G401.6 (cell line): ENCODE measurements around the gene BYSL.
"Not testable (repeated sequence)": the region's sequence is repeated elsewhere in the genome, so short reads cannot be mapped to it uniquely, and the experiment has no call there.

ENCODE experiments used
- FAIRE-seq: peaks from 2 replicates; lab custom pipeline; 2012; peaks lifted over from hg19 to GRCh38; lab: Jason Lieb, UNC

The BYSL gene

DNA sequence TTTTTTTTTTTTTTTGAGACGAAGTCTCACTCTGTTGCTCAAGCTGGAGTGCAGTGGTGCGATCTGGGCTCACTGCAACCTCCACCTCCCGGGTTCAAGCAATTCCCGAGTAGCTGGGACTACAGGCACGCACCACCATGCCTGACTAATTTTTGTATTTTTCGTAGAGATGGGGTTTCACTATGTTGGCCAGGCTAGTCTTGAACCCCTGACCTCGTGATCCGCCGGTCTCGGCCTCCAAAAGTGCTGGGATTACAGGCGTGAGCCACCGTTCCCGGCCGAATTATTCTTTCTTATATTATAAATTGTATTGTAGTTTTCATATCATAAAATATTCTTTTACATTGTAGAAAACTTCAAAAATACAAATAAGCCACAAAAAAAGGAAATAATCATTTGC is 21.6 kb downstream of the BYSL start:
- not testable (repeated sequence) for FAIRE-seq

DNA sequence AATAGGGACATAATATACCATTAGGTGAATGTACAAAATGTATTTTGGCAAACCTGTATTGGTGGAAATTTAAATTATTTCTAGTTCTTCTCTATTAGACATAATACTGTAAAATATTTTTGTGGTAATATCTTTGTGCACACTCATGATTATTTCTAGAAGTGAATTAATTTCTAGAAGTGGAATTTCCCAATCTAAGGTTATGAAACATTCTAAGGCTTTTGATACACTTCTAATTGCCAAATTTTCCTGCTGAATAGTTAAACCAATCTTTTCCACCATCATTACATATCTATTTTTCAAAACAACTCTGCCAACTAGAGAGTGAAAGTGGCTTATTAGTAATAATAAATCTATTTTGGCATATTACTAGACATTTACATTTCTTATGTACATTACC is 22.2 kb downstream of the BYSL start:
- no peak for FAIRE-seq

DNA sequence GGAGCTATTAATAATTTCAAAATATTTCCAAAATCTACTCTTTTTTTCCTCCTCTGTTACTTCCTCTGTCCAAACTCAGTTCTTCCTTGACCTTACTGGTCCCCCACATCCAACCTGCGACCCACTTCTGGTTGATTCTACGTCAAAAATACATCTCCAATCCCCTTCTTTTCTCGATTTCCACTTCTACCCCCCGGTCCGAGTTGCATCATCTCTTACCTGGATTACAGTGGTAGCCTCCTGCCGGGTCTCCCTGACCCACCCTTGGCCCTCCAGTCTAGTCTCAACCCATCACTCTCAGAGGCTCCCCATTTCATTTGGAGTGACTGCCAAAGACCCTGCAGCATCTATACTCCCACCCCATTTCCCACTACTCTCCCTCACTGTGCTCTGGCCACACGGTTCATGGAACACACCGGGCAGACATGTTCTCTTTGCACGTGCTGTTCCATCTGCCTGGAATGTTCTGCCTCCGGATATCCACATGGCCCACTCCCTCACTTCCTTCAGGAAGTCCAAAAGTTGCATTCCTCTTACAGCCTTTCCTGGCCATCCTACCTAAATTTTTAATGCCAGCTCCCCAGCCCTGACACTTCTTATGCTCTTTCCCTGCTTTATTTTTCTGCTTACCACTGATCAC is 26.4 kb downstream of the BYSL start:
- FAIRE-seq, result no peak

DNA sequence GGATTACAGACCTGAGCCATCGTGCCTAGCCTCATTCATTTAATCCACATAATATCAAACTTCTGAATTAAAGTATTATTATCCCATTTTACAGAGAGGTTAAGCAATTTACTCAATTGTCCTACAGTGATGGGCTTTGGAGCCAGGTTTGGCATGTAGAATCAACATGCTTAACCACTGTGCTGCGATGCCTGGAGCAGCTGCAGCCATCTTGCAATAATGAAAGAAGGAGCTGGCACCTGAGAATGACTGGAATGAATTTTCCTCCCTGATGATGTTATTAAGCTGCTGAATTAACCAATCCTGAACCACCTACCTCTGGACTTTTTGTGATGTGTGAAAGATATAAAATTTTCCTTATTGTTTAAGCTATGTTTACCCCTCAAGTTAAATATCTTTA is 33.4 kb downstream of the BYSL start:
- no peak for FAIRE-seq

DNA sequence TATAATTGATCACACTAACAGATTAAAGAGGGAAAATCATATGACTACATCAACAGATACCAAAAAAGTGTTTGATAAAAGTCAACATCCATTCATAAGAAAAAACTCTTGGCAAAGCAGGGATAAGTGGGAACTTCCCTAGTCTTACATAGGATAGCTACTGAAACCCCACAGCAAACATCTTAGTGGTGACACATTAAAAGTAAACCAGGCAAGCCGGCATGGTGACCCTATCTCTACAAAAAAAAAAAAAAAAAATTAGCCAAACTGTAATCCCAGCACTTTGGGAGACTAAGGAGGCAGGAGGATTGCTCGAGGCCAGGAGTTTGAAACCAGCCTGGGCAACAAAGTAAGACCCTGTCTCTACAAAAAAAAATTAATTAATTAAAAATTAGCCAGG is 34.1 kb downstream of the BYSL start:
- no peak for FAIRE-seq

GRCh38 chr6:41957117-41957516 is 35.8 kb downstream of the BYSL start:
- FAIRE-seq, result no peak

DNA sequence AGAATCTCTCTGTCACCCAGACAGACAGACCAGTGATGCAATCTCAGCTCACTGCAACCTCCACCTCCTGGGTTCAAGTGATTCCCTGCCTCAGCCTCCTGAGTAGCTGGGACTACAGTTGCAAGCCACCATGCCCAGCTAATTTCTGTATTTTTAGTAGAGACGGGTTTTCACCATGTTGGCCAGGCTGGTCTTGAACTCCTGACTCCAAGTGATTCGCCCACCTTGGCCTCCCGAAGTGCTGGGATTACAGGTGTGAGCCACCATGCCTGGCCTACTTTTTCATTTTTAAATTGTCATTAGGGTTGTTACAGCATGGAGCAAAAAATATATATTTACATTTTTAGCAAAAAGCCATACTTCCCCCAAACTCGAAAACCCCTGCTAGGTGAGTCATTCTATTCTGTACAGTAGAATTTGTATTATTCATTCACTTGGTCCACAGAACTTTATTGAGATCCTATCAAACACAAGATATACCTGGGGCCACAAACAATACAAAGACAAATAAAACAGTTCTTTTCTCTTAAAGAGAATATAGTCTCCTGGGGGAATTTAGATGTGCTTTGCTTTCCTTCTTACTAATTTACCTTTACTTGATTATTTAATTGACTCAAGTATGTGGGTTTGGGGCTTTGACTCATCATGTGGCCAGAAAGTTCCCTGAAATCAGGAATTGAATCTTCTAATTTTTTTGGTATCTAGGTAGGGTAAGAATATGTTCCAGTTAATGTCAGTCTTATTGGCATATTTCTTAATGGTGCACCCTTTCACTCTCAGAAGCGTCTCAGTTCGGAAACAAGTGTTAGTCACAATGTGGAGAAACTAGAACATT is 36.9 kb downstream of the BYSL start:
- FAIRE-seq, result no peak

DNA sequence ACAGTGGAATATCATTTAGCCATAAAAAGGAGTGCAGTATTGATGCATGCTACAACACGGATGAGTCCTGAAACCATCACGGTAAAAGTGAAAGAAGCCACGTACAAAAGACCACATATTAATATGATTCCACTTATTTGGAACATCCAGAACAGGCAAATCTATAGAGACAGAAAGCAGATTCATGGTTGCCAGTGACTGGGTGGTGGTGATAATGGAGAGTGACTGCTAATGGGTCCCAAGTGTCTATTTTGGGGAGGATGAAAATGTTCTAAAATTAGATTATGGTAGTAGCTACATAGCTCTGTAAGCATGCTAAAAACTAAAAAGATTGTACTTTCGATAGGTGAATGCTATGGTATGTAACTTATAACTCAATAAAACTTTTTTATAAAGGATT is 38.7 kb downstream of the BYSL start:
- FAIRE-seq, result no peak

- FAIRE-seq, result no peak
These were observed 42.1 kb downstream of the BYSL start for GRCh38 chr6:41963371-41963770.

DNA sequence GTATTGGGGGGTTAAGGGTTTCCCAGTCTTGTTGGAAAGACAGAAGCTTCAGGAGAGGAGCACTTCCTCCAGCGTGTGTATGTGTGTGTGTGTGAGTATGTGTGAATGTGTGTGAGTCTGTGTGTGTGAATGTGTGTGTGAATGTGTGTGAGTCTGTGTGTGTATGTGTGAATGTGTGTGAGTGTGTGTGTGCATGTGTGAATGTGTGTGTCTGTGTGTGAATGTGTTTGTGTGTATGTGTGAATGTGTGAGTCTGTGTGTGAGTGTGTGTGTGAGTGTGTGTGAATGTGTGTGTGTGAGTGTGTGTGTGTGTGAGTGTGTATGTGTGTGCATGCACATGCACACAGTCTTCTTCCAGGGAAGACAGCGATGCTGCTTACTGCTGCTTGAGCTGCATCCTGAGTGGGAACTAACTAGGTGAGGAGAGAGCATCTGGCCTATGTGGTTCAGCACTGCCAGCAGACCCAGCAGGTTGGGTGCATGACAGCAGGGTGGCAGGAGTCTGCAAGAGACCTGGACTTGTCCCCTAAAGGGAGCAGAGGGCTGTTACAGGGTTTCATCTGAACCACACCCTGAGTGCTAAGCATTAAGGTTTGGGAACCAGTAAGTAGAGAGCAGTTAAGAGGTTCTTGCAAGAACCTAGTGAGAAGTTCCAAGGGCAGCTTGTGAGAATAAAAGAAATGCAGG is 43.0 kb downstream of the BYSL start:
- FAIRE-seq, result no peak

DNA sequence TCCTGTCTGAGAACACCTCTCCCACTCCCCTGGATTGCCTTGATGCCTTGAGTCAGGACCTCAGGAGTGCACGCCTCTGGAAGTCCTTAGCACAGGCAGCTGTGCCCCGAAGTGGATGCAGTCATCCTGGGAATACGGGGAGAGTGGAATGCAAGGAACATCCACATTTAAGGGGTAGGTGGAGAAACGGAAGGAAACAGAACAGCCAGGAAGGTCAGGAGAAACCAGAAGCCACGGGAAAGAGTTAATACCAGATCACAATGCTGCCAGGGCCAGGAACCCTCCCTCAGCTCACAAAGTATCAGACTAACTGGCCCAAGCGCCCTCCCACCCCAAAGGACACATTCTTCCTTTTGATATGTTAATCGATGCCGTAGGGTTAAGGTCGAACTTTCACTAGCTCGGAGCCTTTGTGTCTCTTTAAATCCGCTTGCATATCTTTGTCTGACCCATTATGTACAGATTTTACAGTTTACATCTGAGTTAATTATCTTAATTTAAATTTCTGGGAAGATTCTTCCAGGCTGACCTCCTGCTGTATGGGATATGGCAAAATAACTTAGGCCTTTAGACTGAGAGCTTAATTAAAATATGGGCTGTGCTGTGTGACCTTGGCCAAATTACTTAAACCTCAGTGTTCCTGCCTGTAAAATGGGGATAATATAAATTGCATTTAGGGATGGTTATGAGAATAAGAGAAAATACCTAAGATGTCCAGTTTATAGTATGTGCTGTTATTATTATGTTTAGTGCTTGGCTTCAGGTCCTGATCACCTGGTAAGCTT is 44.3 kb downstream of the BYSL start:
- no peak for FAIRE-seq

DNA sequence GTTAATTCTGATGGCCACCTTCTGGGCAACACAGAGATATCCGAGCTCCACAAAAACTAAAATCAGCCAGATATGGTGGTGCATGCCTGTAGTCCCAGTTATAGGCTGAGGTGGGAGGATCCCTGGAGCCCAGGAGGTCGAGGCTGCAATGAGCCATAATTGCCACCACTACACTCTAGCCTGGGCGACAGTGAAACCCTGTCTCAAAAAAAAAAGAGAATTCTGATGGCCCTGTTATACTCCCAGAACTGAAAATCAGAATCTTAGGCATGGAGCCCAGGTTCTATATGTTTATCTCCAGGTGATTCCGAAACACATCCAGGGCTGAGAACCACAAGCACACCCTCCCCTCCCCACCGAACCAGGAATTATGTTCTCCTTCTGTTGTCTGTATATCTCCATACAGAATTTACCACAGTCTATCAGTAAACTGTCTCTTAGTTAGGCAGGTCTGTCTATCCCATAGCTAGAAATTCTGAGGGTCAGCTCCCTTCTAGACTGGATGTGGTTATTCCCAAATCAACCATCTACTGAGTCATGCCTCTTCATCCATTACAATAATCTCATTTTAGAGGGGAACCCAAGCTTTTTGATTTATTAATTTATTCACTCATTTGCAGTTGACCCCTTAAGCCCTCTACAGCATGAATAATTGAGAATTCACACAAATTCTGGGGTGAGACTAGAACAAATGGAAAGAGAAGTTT is 45.1 kb downstream of the BYSL start:
- FAIRE-seq, result no peak

- FAIRE-seq, result no peak
These were observed 45.6 kb downstream of the BYSL start for GRCh38 chr6:41966961-41967311.

- FAIRE-seq, result no peak
These were observed 46.3 kb downstream of the BYSL start for GRCh38 chr6:41967312-41968287.

GRCh38 chr6:41970436-41970846 is 49.1 kb downstream of the BYSL start:
- FAIRE-seq, result no peak

DNA sequence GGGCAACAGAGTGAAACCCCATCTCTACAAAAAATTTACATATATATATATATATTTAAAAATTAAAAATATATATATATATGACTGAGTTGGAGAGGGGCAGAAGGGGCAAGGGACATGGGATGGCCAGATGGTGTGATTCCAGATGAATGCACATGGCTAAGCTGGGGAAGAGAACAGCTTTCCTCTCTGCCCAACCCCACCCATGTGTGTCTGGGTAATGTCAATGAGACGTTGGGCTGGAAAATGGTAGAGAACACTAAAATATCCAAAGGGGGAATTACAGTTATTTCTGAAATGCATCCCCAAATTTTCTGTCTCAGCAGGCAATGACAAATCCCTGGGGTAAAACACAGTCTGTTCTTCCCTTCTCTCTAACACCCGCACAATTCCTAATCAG is 51.5 kb downstream of the BYSL start:
- no peak for FAIRE-seq

DNA sequence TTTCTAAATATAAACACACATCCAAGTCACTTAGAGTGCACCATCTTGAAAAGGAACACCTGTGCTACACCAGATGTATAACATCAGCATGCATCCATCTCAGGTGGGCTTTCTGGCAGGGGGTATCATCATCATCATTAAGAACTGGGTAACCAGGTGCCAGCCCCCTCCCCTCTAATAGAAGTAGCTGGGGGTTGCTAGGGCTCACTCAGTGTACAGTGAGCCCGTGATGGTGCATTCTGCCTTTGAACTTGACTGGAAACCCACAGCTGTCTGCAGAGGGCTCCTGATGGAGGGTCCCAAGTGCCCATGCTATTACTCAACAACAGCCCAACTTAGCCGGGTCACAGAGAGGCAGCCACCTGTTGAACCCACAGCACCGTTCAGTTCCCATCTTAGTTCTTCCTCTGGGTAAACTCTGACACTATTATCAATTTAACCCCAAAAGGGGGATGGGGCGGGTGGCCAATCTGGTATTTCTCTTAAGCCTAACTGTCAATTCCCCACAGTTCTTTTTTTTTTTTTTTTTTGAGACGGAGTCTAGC is 53.1 kb downstream of the BYSL start:
- FAIRE-seq, result no peak

DNA sequence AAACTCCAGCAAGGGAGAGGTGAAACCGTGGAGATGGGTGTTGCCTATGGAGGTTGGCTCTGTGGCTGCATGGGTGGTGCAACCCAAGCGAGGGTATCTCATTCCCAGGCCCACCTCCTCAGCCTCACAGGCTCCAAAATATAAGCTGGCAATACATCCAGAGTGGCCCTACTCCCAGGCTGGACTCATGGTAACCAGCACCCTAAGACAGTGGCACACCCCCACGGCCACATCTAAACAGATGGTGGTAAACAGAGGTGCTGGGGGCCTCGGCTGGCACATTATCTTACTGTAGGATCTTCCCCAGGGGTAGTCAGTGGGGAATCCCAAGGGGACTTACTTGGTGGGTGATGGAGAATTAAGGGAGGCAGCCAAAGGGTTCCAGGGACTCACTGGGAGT is 54.0 kb downstream of the BYSL start:
- no peak for FAIRE-seq

DNA sequence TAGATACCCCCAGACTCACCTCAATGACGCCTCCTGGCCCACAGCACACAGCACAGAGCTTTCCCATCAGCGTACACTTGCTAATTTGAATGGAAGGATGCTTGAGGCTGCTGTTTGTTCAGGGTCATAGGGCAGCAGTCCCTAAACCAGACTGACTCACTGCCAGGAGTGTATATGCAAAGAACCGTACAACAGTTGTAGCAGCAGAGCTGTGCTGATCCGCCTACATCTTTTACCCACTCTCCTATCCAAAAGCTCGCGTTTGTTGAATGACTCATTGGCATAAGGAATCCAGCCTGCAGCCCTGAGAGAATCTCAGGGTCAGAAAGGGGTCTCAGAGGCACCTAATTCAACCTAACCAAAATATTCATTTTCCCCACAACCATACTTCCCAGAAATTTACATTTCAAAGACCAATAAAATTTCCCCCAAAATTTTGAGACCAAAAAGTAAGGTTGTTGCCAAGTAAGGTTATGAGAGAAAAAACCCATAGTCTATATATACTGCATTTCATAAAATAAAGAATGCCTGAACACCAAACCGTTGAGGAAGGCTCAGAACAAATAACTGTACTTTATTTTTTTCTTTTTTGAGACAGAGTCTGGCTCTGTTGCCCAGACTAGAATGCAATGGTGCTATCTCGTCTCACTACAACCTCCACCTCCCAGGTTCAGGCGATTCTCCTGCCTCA is 55.6 kb downstream of the BYSL start:
- no peak for FAIRE-seq
